ENCODE measurements around the gene PACRG. TPM values are rescaled to one million over a fixed set of nuclear protein-coding genes. Genes with fewer than 3 reads are reported as not detected.

The PACRG gene
- total RNA-seq, 4 donors from 2014 or later = 1.7 to 7.7 (median 3.7) TPM

- Histone ChIP-seq H3K27ac (no peak overlapping the region), H3K4me3 (replicated peaks in 1 of 3) (no peak overlapping the region), H3K36me3 (no peaks in the 10 kb centered on the region), H3K4me1 (no peaks in the 10 kb centered on the region), H3K27me3 (no peaks in the 10 kb centered on the region), H3K9me3 (no peaks in the 10 kb centered on the region)
- TF ChIP-seq POLR2A (IDR thresholded peaks at IDR 0.05) (no peak), CTCF (IDR thresholded peaks at IDR 0.05) (no peak)
- WGBS, 2 donors = 87 to 89% methylated on average over 9 of the region's 9 CpGs
- intact Hi-C loops (cut with DNase I) = no loop called here
- DNase-seq = no peak
These were observed 599.5 kb downstream of the PACRG start for GRCh38 chr6:163327165-163327880.

GRCh38 chr6:163327921-163328320 lies 600.1 kb downstream of the PACRG start:
- Histone ChIP-seq H3K27me3 (no peaks in the 10 kb centered on the region), H3K27ac (no peak overlapping the region), H3K36me3 (no peaks in the 10 kb centered on the region), H3K9me3 (no peaks in the 10 kb centered on the region), H3K4me1 (no peaks in the 10 kb centered on the region), H3K4me3 (replicated peaks in 1 of 3) (no peak overlapping the region)
- DNase-seq = no peak
- intact Hi-C loops (cut with DNase I) = no loop called here
- WGBS, 2 donors = 80 to 81% methylated on average over 8 of the region's 8 CpGs
- TF ChIP-seq POLR2A (IDR thresholded peaks at IDR 0.05) (no peak), CTCF (IDR thresholded peaks at IDR 0.05) (no peak)

GRCh38 chr6:163328411-163328810 lies 600.6 kb downstream of the PACRG start:
- Histone ChIP-seq H3K27me3 (no peaks in the 10 kb centered on the region), H3K27ac (no peak overlapping the region), H3K9me3 (no peaks in the 10 kb centered on the region), H3K4me3 (replicated peaks in 1 of 3) (no peak overlapping the region), H3K4me1 (no peaks in the 10 kb centered on the region), H3K36me3 (no peaks in the 10 kb centered on the region)
- intact Hi-C loops (cut with DNase I) = no loop called here
- no peak for DNase-seq
- no peak for TF ChIP-seq POLR2A (IDR thresholded peaks at IDR 0.05)
- no peak for TF ChIP-seq CTCF (IDR thresholded peaks at IDR 0.05)
- WGBS, 2 donors = 96 to 99% methylated on average over 9 to 11 of the region's 11 CpGs

GRCh38 chr6:163329991-163330390 lies 602.2 kb downstream of the PACRG start:
- Histone ChIP-seq H3K4me3 (replicated peaks in 1 of 3) (no peak overlapping the region), H3K4me1 (peaks cover 0 to 2% of the 10 kb centered on the region in 2 donors), H3K36me3 (no peaks in the 10 kb centered on the region), H3K9me3 (no peaks in the 10 kb centered on the region), H3K27me3 (no peaks in the 10 kb centered on the region), H3K27ac (no peak overlapping the region)
- TF ChIP-seq CTCF (IDR thresholded peaks at IDR 0.05) (no peak), POLR2A (IDR thresholded peaks at IDR 0.05) (no peak)
- 80 to 82% methylated on average over 6 to 9 of the region's 9 CpGs for WGBS, 2 donors
- intact Hi-C loops (cut with DNase I) = no loop called here
- DNase-seq = no peak

- no peaks in the 10 kb centered on the region for H3K9me3 ChIP-seq
- no peak for DNase-seq
- TF ChIP-seq CTCF (IDR thresholded peaks at IDR 0.05) (no peak), POLR2A (IDR thresholded peaks at IDR 0.05) (no peak)
- intact Hi-C loops (cut with DNase I) = no loop called here
- H3K4me3 ChIP-seq (replicated peaks in 1 of 3) = no peak overlapping the region
- peaks cover 0 to 9% of the 10 kb centered on the region in 2 donors for H3K4me1 ChIP-seq
- WGBS, 2 donors = 77 to 87% methylated on average over 4 to 6 of the region's 9 CpGs
- no peaks in the 10 kb centered on the region for H3K36me3 ChIP-seq
- no peaks in the 10 kb centered on the region for H3K27me3 ChIP-seq
- no peak overlapping the region for H3K27ac ChIP-seq
These were observed 603.5 kb downstream of the PACRG start for GRCh38 chr6:163331245-163331644.
